HG03354 (cell line): Measurements from ENCODE around the gene RBMX.
"Not testable (repeated sequence)": the region's sequence is repeated elsewhere in the genome, so short reads cannot be mapped to it uniquely, and the experiment has no call there.

Experiments used
- ATAC-seq: cut with Tn5 transposase; IDR thresholded peaks from one replicate; pipeline ENCODE4 v1.9.1; 2021; ENCODE audit warnings: mild to moderate bottlenecking; ENCODE audit not compliant: unreplicated experiment, poor library complexity, severe bottlenecking

Gene RBMX

GRCh38 chrX:136879001-136879687 is 1.4 kb downstream of the RBMX start:
- ATAC-seq: no peak

- no peak for ATAC-seq
Observed at GRCh38 chrX:136878423-136878822, 2.1 kb downstream of the RBMX start.

GRCh38 chrX:136874114-136874513 is 6.4 kb downstream of the RBMX start:
- not testable (repeated sequence) for ATAC-seq

- ATAC-seq: not testable (repeated sequence)
Observed at GRCh38 chrX:136873210-136873609, 7.3 kb downstream of the RBMX start.

- no peak for ATAC-seq
Observed at GRCh38 chrX:136872091-136872700, 8.3 kb downstream of the RBMX start.

GRCh38 chrX:136870064-136870463 is 10.5 kb downstream of the RBMX start:
- no peak for ATAC-seq

GRCh38 chrX:136868283-136869055 is 12.1 kb downstream of the RBMX start:
- ATAC-seq: no peak

GRCh38 chrX:136867518-136867917 is 13.0 kb downstream of the RBMX start:
- no peak for ATAC-seq

GRCh38 chrX:136867096-136867491 is 13.4 kb downstream of the RBMX start:
- ATAC-seq: no peak

GRCh38 chrX:136866337-136867095 is 14.0 kb downstream of the RBMX start:
- ATAC-seq: no peak

- ATAC-seq: no peak
Observed at GRCh38 chrX:136865270-136866158, 15.0 kb downstream of the RBMX start.

GRCh38 chrX:136863826-136864225 is 16.7 kb downstream of the RBMX start:
- no peak for ATAC-seq

- ATAC-seq: no peak
Observed at GRCh38 chrX:136862546-136862945, 18.0 kb downstream of the RBMX start.

GRCh38 chrX:136861877-136862276 is 18.6 kb downstream of the RBMX start:
- no peak for ATAC-seq

- ATAC-seq: no peak
Observed at GRCh38 chrX:136858007-136858756, 22.3 kb downstream of the RBMX start.

- ATAC-seq: no peak
Observed at GRCh38 chrX:136856551-136856950, 24.0 kb downstream of the RBMX start.

GRCh38 chrX:136856050-136856449 is 24.5 kb downstream of the RBMX start:
- no peak for ATAC-seq

- ATAC-seq: no peak
Observed at GRCh38 chrX:136851526-136851925, 29.0 kb downstream of the RBMX start.
